ENCODE results near the gene MEIOC.

The MEIOC gene

GRCh38 chr17:44708401-44709263 lies 52.4 kb downstream of the MEIOC start, which contains the start of gene DBF4B:
Gene DBF4B, plus strand, starts transcription at chr17:44708665. Its CDS starts 156 bp downstream, at chr17:44708821.
- DNase-seq (ENCODE audit: low spot score) = peak; percentile 88

DNA sequence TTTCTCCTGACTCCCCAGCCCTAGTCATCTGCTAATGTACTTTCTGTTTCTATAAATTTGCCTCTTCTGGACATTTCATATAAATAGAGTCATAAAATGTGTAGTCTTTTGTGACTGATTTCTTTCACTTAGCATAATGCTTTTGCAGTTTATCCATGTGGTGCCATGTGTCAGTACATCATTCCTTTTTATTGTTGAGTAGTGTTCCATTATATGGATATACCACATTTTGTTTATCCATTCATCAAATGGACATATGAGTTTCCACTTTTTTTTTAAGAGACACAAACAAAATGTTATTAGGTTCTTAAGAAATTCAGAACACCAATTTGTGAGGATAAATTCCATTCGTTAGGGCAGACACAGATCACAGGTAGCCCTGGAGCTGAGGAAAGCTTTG lies 63.2 kb downstream of the MEIOC start:
- DNase-seq (ENCODE audit: low spot score) = no peak

DNA sequence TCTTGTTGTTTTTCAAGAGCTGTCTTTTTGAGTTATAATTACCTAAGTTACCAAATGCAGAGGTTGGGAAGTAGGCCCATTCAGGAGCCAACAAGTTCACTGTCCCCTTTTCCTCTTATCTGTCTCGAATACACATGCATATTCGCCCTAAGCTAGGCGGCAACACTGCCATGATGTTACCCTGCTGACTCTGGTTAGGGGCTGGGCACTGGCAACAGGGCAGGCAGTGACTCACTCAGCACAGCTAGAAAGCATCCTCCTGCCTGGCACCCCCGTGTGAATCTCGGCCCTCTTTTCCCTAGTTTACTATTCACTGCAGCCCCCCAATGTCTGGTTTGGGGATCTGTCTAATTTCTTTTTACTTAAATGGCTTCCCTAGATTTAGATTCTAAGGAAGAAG lies 66.0 kb downstream of the MEIOC start:
- DNase-seq (ENCODE audit: low spot score) = no peak
